ENCODE results near the gene SIRT3. TPM values are rescaled to one million over a fixed set of nuclear protein-coding genes. Genes with fewer than 3 reads are reported as not detected.
"Not testable (repeated sequence)": the region's sequence is repeated elsewhere in the genome, so short reads cannot be mapped to it uniquely, and the experiment has no call there.

The SIRT3 gene
- total RNA-seq, 1 donor from 2014 or later: 11.0 TPM

DNA sequence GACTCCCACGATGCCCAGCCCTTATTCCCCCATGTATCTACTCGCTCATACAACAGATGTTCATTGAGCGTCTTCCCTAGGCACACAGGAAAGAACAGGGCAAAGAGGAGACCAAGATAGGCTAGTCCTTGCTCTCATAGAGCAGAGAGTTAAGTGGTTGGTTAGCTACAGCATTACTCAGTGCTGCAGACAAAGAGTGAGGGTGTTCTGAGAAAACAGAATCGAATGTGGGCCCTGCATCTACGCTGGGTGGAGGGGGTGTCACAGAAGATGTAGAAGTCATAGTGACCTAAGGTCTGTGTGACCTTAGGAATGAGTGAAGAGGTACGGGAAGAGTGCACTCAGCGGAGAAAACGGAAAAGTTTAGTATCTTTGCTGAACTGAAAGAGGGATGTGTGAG, 12.9 kb upstream of the SIRT3 start:
- intact Hi-C loops (cut with micrococcal nuclease): no loop called here

DNA sequence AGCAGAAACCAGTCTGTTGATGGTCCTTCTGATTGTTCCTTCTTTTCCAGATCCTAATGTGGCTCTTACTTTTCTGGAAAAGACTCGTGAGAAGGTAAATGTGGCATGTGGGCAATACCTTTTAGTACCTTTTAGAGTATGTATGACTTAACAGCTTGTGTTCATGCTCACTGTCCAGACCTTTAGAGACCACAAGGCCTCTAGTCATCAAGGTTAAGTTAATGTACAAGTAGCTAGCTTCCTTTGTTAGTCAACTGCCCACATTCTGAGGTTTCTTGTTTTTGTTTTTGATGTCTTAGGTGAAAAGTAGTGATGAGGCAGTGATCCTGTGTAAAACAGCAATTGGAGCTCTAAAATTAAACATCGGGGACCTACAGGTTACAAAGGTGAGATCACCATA, 8.2 kb upstream of the SIRT3 start:
- intact Hi-C loops (cut with micrococcal nuclease): no loop called here

DNA sequence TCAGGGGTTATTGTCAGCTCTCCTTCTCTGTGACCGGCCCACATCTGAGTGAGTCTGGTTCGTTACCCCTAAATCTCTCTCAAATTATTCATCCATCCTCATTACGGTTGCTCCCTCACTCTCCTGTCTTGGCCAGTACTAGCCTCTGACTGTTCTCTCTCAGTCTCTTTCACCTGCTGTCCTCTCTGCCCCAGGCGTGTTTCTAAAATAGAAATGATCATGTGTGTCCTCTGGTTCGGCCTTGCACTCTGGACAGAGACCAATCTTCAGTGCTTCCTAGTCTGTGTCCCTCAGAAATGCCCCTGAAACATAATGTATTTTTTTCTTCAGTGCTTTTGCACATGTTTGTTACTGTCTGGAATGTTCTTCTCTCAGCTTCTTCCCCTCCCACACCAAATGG, 5.5 kb upstream of the SIRT3 start:
- intact Hi-C loops (cut with micrococcal nuclease): no loop called here

DNA sequence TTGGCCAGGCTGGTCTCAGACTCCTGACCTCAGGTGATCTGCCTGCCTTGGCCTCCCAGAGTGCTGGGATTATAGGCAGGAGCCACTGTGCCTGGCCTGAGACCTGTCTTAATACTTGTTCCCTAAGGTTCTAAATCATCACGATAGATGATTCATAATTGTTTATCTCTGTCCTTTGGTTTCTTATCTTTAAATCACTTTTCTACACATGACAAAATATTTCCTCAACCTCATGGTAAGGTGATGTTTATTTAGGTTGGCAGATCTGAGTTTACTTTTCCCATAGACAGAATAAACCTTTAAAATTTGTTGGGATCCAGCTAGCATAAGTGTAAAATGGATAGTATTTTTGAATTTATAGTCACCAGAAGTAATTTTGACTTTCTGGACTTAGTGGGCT, 4.2 kb upstream of the SIRT3 start:
- intact Hi-C loops (cut with micrococcal nuclease): no loop called here

DNA sequence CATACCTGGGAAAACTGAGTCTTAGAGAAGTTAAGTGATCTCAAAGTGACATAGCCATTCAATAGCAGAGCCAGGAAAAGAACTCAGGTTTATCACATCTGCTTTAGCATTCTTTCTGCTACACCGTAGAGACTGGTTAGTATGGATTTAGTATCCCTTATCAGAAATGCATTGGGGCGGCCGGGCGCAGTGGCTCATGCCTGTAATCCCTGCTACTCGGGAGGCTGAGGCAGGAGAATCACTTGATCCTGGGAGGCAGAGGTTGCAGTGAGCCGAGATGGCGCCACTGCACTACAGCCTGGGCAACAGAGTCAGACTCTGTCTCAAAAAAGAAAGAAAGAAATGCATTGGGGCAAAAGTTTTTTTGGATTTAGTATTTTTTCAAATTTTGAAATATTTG, 2.2 kb upstream of the SIRT3 start:
- intact Hi-C loops (cut with micrococcal nuclease): not testable (repeated sequence)

DNA sequence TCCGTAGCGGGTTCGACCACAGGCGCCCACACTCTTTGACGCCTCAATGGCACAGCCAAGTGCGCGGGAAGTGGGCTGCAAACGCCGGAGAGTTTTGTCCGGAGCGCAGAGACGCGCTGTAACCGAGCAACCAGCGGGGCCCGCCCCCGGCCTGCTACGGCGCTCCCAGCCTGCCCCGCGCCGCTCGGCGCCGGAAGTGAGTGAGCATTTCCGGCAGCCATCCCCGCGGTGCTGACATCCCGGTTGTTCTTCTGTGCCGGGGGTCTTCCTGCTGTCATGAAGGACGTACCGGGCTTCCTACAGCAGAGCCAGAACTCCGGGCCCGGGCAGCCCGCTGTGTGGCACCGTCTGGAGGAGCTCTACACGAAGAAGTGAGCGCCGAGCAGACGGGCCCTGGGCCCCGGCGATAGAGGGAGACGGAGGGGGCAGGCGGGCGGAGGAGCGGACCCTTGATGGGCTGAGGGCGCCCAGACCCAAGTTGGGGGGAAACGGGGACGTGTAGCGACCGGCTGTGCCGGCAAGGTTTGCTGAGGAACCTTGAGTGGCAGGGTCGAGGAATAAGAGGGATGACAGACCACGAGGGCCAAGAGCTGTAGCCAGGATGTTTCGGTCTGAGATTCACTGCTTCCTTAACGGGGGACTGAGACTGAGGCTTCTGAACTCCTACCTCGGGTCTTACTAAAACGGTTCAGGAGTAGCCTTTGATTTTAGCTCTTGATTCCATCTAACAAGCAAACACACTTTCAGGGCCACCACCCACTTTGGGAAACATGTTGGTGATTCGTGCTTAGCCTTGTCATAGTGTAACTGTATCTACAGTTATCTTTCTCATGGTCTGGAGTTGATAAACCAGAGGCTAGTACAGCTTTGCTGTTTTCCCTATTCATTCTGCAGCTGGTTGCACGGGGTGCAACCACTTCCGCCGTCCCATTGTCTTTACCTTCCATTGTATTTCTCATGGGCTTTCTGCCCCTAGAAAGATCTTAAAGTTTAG, 929 bp upstream of the SIRT3 start, which contains the start of gene PSMD13:
PSMD13 (plus strand) TSS at position 203 of the 994 bp plus-strand sequence; CDS start at position 277, 74 bp downstream.
- intact Hi-C loops (cut with micrococcal nuclease): loop anchor here (1.0 to 2.0 kb wide), 8 partner anchors 30 to 298 kb away; partner anchors contain the start of genes BET1L, HRAS, RIC8A and RNH1

DNA sequence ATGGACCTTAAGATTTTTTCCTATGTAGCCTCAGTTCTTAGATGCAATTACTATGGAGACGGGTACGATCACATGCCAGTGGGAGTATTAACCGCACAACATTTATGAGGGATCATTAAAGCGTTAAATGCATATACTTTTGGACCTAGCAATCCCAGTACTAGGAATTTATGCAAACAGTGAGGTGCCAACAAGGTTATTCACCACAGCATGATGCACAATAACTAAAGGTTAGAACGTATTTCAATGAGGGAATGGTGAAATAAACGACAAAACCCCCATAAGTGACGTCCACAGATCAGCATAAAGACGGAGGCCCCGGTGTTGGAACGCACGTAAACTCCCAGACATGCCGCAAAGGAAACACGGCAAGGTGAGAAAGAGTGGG, 539 bp downstream of the SIRT3 start:
- intact Hi-C loops (cut with micrococcal nuclease): no loop called here

DNA sequence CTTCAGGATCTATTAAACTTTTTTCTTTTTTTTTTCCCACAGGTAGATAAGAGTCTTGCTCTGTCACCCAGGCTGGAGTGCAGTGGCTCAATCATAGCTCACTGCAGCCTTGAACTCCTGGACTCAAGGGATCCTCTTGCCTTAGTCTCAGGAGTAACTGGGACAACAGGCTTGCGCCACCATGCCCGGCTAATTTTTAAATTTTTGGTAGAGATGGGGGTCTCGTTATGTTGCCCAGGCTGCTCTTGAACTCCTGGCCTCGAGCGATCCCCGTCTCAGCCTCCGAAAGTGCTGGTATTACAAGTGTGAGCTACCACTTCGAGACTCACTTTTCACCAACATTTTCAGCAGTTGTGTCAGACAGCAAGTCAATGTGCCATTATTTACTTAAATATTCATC, 962 bp downstream of the SIRT3 start:
- intact Hi-C loops (cut with micrococcal nuclease): no loop called here

DNA sequence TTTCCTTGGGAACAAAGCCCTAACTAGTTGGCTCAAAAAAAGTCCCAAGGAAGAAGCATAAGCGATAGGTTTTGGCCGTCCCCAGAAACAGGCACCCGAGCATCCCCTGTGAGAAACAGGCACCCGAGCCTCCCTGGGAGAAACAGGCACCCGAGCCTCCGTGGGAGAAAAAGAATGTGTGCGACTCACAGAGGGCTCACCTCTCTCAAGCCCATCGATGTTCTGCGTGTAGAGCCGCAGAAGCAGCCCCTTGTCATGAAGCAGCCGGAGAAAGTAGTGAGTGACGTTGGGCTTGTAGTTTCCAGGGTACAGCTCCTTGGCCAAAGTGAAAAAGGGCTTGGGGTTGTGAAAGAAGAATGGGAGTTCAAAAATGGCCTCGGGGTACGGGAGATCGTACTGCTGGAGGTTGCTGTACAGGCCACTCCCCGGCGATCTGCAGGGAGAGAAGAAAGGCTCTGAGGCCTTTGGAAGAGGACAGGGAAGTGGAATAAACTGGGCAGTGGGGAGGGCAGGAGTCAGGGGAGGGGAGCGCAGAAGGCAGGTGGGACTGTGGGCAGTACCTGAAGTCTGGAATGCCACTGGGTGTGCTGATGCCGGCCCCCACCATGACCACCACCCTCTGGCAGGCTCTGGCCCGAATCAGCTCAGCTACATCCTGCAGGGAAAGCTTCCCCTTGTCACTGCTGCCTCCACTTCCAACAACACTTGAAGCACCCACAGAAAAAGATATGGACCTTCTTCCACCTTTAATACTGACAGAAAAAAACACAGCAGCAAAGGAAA, 3.2 kb downstream of the SIRT3 start:
- intact Hi-C loops (cut with micrococcal nuclease): no loop called here

DNA sequence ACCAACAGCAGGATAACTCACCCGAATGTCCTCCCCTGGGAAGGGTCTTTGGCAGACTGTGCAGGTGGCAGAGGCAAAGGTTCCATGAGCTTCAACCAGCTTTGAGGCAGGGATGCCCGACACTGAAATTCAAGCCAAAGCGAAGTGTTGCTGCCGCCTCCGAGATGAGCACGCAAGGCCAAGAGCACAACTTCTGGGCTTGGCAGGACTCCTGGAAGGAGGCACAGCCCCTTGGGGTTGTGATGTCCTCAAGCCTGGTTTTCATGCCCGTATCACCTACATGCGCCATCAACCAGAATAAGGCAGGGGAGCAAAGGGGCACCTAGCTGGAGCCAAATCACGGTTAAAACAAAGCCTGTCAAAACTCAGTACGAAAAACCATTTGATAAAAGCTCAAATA, 5.7 kb downstream of the SIRT3 start:
- intact Hi-C loops (cut with micrococcal nuclease): no loop called here

DNA sequence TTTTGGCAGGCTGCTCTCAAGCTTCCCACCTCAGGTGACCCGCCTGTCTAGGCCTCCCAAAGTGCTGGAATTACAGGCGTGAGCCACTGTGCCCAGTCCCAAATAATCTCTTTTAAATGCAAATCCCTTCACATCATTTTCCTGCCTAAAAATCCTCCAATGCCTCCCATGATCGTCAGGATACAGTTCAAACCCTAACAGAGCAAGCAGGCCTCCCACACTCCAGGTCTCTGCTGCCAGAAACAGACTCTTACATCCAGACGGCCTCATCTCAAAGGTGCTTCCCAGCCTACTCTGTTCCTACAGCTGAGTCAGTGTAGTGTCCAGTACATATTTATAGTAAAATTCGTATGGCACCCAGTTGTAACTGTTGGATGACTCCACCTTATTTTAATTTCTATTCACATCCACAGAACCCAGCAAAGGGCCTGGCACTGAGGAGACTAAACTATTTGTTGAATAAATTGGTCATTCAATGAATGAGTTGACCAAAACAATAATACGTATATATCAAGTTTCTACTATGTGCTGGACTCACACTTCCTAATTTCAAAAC, 8.2 kb downstream of the SIRT3 start:
- intact Hi-C loops (cut with micrococcal nuclease): no loop called here

DNA sequence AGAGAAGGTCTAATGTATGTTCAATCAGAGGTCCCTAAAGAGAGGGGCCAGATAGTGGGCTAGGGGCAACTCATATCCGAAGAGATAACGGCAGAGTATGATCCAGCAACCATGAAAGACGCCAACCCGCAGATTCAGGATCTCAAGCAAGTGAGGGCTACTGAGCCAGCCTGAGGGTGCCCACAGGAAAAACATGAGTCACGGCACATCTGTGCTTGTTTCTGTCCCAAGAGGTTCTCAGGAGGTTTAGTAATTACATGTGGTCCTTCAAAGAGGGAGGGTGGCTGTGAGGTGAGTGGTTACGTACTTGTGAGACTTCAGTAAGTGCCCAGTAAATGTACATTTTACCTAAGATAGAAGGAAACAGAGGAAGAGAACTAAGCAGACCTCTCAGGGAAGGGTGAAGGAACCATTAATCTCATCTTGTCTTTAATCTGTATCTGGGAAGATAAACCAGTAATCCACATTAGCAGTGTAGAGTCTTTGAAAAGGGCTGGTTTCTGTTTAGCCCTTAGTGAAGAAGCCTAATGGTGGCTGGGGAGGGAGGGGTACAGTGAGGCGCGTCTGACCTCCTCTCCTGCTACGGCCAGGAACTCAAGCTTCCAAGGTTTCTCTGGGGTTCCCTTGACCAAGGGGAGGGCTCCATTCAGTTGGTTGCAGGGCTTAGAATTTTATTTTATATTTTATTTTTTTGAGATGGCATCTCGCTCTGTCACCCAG, 10.2 kb downstream of the SIRT3 start:
- intact Hi-C loops (cut with micrococcal nuclease): no loop called here

DNA sequence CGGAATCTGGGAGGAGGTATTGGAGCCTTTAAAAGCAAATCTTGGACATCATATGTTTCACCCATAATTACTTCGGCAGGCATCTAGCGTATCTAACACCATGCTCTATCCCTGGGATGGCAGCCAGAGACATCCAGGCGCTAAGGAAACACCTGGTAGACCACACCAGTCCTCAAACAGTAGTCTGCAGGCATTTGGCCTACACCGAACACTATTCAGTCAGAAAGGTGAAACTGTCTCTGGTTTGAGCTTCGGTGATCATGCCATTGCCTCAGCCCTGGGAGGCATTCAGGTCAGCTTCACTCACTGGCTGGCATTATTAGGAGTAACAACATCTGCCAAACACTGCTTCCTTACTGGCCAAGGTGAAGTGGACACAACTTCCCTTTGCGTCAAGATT, 11.7 kb downstream of the SIRT3 start:
- intact Hi-C loops (cut with micrococcal nuclease): no loop called here

DNA sequence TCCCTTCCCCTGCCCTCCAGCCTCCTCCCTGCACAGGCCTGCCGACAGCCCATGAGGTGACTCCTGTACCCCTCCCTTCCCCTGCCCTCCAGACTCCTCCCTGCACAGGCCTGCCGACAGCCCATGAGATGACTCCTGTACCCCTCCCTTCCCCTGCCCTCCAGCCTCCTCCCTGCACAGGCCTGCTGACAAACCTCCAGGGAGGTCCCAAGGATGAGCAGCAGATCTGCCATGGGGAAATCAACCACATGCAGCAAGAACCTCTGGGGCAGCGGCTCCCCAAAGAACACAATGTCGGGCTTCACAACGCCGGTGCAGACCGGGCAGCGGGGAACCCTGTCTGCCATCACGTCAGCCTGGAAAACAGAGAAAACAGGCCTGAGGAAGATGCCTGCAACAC, 12.3 kb downstream of the SIRT3 start:
- intact Hi-C loops (cut with micrococcal nuclease): no loop called here

DNA sequence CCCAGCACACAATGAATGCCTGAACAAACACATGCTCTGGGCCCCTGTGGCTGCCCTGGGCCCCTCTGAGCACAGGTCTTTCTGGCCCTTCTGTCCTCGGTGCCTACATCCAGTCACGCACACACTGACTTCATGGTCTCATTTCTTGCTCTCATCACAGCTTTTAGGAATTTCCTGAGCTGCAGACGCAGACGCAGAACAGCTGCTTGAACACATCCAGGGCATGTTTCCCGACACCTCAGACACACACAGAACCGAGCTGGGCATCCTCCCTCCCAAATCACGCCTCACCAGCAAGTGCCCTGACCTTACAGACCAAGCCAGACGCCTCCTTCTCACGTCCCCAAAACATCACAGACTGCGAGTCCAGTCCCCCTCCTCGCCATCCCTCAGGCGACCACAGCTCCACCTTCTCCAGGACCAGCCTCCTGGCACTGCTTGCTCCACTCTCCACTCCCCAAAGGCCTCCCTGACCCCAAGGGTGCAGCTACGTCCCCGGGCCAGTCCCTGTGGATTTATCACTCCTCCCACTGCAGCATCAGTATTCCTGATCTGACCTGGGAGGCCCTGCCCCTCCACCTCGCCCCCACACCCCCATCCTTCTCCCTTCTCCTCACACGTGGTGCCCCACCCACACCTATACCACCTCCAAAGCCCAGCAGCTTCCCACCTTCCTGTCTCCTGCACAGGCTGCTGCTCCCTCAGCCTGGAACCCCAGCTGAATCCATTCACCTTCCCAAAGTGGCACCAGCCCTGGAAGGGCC, 12.9 kb downstream of the SIRT3 start:
- intact Hi-C loops (cut with micrococcal nuclease): no loop called here

DNA sequence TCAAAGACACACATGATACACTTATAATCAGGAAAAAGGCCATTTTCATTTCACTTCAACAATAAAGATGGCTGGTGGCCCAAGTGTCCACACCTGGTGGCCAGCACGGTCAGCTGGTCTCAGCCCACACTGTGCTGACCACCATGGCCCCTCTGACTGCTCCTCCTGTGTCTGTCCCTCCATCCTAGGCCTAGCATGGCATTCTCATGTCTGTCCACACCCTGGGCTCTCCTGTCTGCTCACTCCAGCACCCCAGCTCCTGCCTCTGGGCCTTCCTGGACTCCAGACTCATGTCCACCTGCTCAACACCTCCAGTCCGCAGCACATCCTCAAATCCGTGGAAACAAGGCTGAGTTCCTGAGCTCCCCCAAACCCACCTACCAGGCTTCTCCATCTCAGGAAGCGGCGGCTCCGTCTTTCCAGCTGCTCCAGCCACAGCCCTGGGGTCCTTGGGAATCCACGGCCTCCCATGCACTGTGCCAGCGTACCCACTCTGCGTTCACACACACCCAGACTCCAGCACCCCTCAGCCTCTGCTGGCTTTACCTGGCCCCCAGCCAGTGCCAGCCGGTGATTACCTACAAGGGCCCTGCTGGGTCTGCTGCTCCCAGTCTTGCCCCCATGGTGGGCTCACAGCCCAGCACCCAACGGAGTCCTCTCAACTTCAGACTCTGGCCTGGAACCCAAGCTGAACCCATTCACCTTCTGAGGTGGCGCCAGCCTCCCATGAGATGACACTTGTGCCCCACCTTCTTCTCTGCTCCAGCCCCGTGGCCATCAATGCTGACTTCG, 13.9 kb downstream of the SIRT3 start:
- intact Hi-C loops (cut with micrococcal nuclease): no loop called here

DNA sequence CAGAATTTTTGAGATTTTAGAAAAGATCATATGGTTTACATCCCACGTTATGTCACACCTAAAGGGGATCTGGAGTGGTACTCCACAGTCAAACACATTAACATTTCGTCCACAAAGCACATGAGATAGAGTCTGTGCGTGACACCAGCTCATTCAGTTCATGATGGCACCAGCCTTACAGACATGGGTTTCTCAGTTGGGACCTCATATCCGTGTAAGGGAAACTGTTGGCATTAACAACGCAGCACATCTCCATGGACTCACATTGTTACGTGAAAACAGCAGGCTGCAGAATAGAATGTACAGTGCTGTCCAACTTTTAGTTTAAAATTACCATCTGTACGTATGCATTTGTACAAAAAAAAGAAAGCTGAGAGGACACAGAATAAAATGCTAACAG, 14.6 kb downstream of the SIRT3 start:
- intact Hi-C loops (cut with micrococcal nuclease): no loop called here

DNA sequence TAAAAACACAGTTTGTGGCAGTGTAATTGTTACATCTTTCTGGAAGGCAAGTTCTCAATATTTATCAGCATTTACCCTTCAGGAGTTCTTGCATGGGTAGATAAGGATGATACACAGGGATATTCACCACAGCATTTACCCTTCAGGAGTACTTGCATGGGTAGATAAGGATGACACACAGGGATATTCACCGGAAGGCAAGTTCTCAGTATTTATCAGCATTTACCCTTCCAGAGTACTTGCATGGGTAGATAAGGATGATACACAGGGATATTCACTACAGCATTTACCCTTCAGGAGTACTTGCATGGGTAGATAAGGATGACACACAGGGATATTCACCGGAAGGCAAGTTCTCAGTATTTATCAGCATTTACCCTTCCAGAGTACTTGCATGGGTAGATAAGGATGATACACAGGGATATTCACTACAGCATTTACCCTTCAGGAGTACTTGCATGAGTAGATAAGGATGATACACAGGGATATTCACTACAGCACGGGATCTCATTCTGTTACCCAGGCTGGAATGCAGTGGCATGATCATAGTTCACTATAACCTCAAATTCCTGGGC, 15.4 kb downstream of the SIRT3 start:
- intact Hi-C loops (cut with micrococcal nuclease): not testable (repeated sequence)
